RWPE2 (cell line): ENCODE results near the gene STK32A.

ENCODE experiments used
- ATAC-seq: fragments of 200-7000 bp; cut with Tn5 transposase; 3 replicates; pipeline ENCODE4 v1.9.1; 2021; ENCODE audit warnings: low read depth
- DNase-seq: peaks from one replicate; pipeline ENCODE4 v3.0.0-alpha.2; 2020; ENCODE audit warnings: low spot score
- H3K27ac ChIP-seq: fragments of 450-650 bp; 2 replicates; pipeline ENCODE4 v1.5.1; 2017; ENCODE audit warnings: mild to moderate bottlenecking; ENCODE audit not compliant: poor library complexity, severe bottlenecking
- H3K27me3 ChIP-seq: fragments of 250-450 bp; sonication (Bioruptor Pico); 2 replicates; pipeline ENCODE4 v1.5.1; 2021; ENCODE audit warnings: mild to moderate bottlenecking, moderate library complexity; ENCODE audit not compliant: insufficient read depth, poor library complexity, severe bottlenecking
- H3K36me3 ChIP-seq: fragments of 250-450 bp; sonication (Bioruptor Pico); 2 replicates; pipeline ENCODE4 v1.5.1; 2020; ENCODE audit warnings: low read depth, mild to moderate bottlenecking, moderate library complexity
- H3K4me1 ChIP-seq: fragments of 250-450 bp; sonication (Bioruptor Pico); 2 replicates; pipeline ENCODE4 v1.5.1; 2021; ENCODE audit warnings: mild to moderate bottlenecking, moderate library complexity; ENCODE audit not compliant: insufficient read depth, poor library complexity, severe bottlenecking
- H3K4me3 ChIP-seq: fragments of 250-450 bp; sonication (Bioruptor Pico); 2 replicates; pipeline ENCODE4 v1.5.1; 2021; ENCODE audit warnings: mild to moderate bottlenecking, moderate library complexity; ENCODE audit not compliant: severe bottlenecking
- H3K9me3 ChIP-seq: fragments of 250-450 bp; sonication (Bioruptor Pico); 2 replicates; pipeline ENCODE4 v1.5.1; 2021; ENCODE audit warnings: mild to moderate bottlenecking, moderate library complexity; ENCODE audit not compliant: severe bottlenecking
- TF ChIP-seq, protein P1 (sequence below): fragments of 450-650 bp; IDR thresholded peaks from one replicate; pipeline ENCODE4 v1.5.1; 2017; ENCODE audit warnings: mild to moderate bottlenecking, moderate library complexity; ENCODE audit not compliant: poor library complexity, severe bottlenecking

Gene STK32A

DNA sequence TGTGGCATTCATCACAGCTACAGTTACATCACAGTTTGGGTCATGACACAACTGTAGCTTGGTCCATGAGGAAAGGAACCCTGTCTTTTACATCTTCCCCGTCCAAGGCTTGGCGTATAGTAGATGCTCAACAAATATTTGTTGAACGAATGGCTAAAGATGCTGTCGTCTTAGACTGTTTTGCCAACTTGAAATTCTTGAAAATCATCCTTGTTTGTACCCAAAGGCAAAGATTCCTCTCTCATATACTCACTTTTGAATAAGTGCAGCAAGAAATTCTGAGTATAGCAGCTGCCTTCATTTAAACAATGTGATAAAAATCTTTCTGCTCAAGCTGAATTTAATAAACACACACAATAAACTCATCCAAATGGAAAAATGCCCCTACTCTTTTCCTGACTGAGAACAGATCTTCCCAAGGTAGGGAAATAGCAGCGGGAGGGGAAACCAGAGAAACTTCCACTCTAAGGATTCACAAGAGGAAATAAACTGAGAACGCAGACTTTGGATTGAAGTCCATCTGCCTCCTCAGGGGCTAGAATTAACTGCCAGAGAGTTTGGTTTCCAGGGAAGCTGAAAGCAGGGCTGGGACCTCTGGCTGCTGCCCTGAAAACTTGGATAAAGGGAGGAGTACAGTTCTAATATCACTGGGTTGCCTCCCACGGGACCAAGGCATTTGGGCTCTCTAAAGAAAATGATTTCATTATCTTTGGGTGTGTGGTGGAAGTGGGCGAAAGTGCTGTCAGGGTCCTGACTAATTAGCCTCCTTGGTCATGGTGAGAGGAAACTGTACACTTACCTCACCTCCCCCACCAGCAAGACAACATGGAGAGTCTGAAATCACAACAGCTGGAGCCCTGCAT is 175.9 kb downstream of the STK32A start:
- no peak overlapping the region for H3K27ac ChIP-seq
- no peak overlapping the region for H3K4me3 ChIP-seq
- TF ChIP-seq, protein P1, sequence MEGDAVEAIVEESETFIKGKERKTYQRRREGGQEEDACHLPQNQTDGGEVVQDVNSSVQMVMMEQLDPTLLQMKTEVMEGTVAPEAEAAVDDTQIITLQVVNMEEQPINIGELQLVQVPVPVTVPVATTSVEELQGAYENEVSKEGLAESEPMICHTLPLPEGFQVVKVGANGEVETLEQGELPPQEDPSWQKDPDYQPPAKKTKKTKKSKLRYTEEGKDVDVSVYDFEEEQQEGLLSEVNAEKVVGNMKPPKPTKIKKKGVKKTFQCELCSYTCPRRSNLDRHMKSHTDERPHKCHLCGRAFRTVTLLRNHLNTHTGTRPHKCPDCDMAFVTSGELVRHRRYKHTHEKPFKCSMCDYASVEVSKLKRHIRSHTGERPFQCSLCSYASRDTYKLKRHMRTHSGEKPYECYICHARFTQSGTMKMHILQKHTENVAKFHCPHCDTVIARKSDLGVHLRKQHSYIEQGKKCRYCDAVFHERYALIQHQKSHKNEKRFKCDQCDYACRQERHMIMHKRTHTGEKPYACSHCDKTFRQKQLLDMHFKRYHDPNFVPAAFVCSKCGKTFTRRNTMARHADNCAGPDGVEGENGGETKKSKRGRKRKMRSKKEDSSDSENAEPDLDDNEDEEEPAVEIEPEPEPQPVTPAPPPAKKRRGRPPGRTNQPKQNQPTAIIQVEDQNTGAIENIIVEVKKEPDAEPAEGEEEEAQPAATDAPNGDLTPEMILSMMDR = no peak
- H3K9me3 ChIP-seq = no peaks in the 10 kb centered on the region
- ATAC-seq (no peak), DNase-seq (no peak)
- H3K4me1 ChIP-seq = no peaks in the 10 kb centered on the region
- no peaks in the 10 kb centered on the region for H3K36me3 ChIP-seq
- no peaks in the 10 kb centered on the region for H3K27me3 ChIP-seq

DNA sequence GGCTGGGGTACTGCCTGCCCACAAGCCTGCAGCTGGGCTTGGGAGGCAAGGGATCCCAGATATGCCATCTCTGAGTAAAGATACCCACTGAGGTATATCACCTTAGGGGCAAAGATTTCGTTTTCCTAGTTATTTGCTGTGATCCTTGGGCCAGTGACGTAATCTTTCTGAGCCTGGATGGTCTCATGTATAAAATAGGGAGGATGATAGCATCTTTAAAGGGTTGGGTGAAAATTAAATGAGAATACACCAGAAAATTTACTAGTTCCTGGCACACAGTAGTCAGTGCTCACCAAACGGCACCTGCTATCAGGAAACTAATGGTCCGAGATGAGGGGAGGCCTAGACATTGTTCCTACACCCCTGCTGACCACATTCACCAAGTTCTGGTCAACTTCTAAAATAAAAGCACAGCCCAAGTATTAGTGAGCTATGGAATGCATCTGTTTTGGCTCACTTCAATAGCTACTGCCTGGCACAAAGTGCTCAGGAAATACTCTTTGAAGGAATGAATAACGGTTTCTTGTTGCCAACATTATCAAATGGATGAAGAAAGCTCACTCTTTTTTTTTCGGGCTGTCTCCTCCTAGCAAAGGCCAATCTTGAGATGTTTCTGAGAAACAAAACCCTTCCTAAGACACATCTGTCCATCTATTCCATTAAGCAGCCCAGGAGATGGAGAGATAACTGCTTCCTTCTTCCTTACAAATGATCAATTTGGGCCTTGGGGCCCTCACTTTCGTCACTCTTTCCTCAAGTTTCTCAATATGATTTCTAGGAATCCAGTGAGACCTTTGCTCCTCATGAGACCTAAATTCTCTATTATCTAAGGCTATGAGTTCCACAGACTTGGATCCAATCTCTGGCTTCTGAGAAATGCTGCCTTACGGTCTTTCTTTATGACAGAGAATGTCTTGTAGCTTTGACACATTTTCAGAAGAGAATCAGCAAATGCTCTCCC is 176.8 kb downstream of the STK32A start:
- no peaks in the 10 kb centered on the region for H3K36me3 ChIP-seq
- ATAC-seq (no peak), DNase-seq (no peak)
- H3K9me3 ChIP-seq = no peaks in the 10 kb centered on the region
- no peaks in the 10 kb centered on the region for H3K4me1 ChIP-seq
- H3K27me3 ChIP-seq = no peaks in the 10 kb centered on the region
- H3K4me3 ChIP-seq = no peak overlapping the region
- TF ChIP-seq, protein P1 = no peak
- no peak overlapping the region for H3K27ac ChIP-seq

DNA sequence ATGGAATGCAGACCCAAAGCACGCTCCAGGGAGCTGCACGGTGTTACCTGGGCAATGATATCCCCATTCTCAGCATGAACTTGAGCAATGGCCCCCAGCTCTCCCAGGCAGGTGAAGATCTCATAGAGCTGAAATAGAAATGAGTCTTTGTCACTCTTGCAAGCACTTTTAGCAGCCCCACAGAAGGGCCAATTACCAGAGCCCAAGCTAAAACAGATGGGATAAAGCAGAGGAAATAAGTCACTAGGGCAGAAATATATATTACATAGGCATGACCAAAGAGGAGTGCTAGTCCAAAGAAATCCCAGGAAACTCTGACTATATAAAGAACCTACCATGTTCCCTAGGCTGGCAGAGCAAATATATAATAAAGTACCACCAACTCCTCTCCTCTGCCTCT is 177.7 kb downstream of the STK32A start:
- no peak for DNase-seq
- Histone ChIP-seq H3K27ac (no peak overlapping the region), H3K9me3 (no peaks in the 10 kb centered on the region), H3K4me3 (no peak overlapping the region), H3K27me3 (no peaks in the 10 kb centered on the region), H3K4me1 (no peaks in the 10 kb centered on the region), H3K36me3 (no peaks in the 10 kb centered on the region)
- TF ChIP-seq, protein P1 = no peak
- no peak for ATAC-seq

DNA sequence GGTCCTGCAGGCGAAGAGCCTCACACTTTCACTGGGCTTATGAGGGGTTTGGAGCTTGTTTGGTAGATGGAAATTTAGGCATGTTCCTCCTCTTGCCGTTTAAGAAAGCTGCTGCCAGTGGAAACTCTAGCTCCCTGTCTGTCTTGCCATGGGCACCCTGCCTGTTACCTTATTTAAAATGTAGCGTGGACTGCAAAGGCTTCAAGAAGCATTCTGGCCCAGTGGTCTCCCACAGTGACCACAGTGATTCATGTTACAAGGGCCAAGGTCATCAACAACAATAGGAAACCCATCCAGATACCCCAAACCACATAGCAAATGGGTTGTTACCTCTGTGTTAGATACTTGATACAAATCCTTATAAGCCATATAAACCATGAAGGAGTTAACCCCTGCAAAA is 178.4 kb downstream of the STK32A start:
- Histone ChIP-seq H3K4me1 (no peaks in the 10 kb centered on the region), H3K36me3 (no peaks in the 10 kb centered on the region), H3K9me3 (no peaks in the 10 kb centered on the region), H3K27ac (no peak overlapping the region), H3K27me3 (no peaks in the 10 kb centered on the region), H3K4me3 (no peak overlapping the region)
- TF ChIP-seq, protein P1 = no peak
- DNase-seq = no peak
- no peak for ATAC-seq
